Panc1 (cell line): ENCODE results near the gene DUOX1. TPM values are rescaled to one million over a fixed set of nuclear protein-coding genes. Genes with fewer than 3 reads are reported as not detected.

Experiments
- ATAC-seq: fragments of 200-7000 bp; cut with Tn5 transposase; 2 replicates; pipeline ENCODE4 v1.9.1; 2020; ENCODE audit warnings: mild to moderate bottlenecking, moderate library complexity
- BruUV-seq: library from RNA; stranded (reverse); fragments of 400-500 nt; replicated peaks from 2 replicates; lab custom pipeline; 2021; lab: Mats Ljungman, UMichigan
- CTCF ChIA-PET: fragments of 300-600 bp; sonication (Branson Sonifier 250); formaldehyde crosslinking; loops from one replicate; lab custom pipeline; 2022; ENCODE audit warnings: antibody characterized with exemption; lab: Charles Lee
- POLR2A ChIA-PET: fragments of 300-600 bp; sonication (Branson Sonifier 250); formaldehyde crosslinking; loops from one replicate; lab custom pipeline; 2022; ENCODE audit warnings: antibody characterized with exemption; lab: Charles Lee
- DNase-seq: peaks from one replicate; pipeline ENCODE4 v3.0.0-alpha.2; 2010; ENCODE audit warnings: low read depth, low spot score
- H3K27ac ChIP-seq: 2 replicates; pipeline ENCODE4 v1.5.1; 2011; ENCODE audit warnings: mild to moderate bottlenecking, low read length, inconsistent platforms
- H3K27me3 ChIP-seq: fragments of 200-500 bp; sonication (Bioruptor generic); 2 replicates; pipeline ENCODE4 v1.6.0; 2014; ENCODE audit warnings: low read length, inconsistent platforms; ENCODE audit not compliant: control insufficient read depth, insufficient read depth
- H3K36me3 ChIP-seq: fragments of 200-500 bp; sonication (Bioruptor generic); 2 replicates; pipeline ENCODE4 v1.5.1; 2014; ENCODE audit warnings: inconsistent platforms, mild to moderate bottlenecking, low read length, moderate library complexity; ENCODE audit not compliant: control insufficient read depth, insufficient read depth
- H3K4me1 ChIP-seq: 2 replicates; pipeline ENCODE4 v1.5.1; 2011; ENCODE audit warnings: inconsistent platforms, mild to moderate bottlenecking, low read length, moderate library complexity; ENCODE audit not compliant: control insufficient read depth, insufficient read depth
- H3K4me3 ChIP-seq, 2 experiments: 2 replicates each; pipeline ENCODE4 v1.5.1; 2011 to 2012; ENCODE audit warnings: low read depth in 2 of 2, low read length in 2 of 2, mild to moderate bottlenecking in 2 of 2, inconsistent platforms in 1 of 2, moderate library complexity in 1 of 2
- H3K9me3 ChIP-seq: fragments of 200-500 bp; sonication (Bioruptor generic); 2 replicates; pipeline ENCODE4 v1.5.1; 2014; ENCODE audit warnings: low read depth, mild to moderate bottlenecking, inconsistent platforms, low read length, moderate library complexity; ENCODE audit not compliant: control insufficient read depth, insufficient read depth
- CTCF ChIP-seq: fragments of 450-650 bp; IDR thresholded peaks from 2 replicates; pipeline ENCODE4 v1.5.1; 2017; ENCODE audit warnings: mild to moderate bottlenecking
- POLR2AphosphoS5 ChIP-seq: IDR thresholded peaks from 2 replicates; pipeline ENCODE4 v1.6.1; 2012; ENCODE audit warnings: mild to moderate bottlenecking, low read depth, low read length, moderate library complexity
- REST ChIP-seq, 2 experiments: IDR thresholded peaks; 2 replicates each; pipeline ENCODE4 v1.6.1; 2011 to 2012; ENCODE audit warnings: low read depth in 2 of 2, control low read depth in 1 of 2, low read length in 1 of 2, mild to moderate bottlenecking in 1 of 2, moderate library complexity in 1 of 2; ENCODE audit not compliant: insufficient read depth in 1 of 2
- SIN3A ChIP-seq: IDR thresholded peaks from 2 replicates; pipeline ENCODE4 v1.6.1; 2012; ENCODE audit warnings: low read depth, mild to moderate bottlenecking, low read length, moderate library complexity, borderline replicate concordance; ENCODE audit not compliant: insufficient read depth
- TCF7L2 ChIP-seq: IDR thresholded peaks from 2 replicates; pipeline ENCODE4 v1.6.1; 2011; ENCODE audit warnings: mild to moderate bottlenecking, low read depth, low read length, inconsistent platforms
- in situ Hi-C: cut with HindIII; loops from 2 replicates; pipeline ENCODE4 v1.10.0; 2016; ENCODE audit warnings: low sequenced_read_pairs, low pct_unique_long_range_greater_than_20kb
- intact Hi-C: fragments of 100-400 bp; cut with micrococcal nuclease; formaldehyde crosslinking; loops from one replicate; pipeline ENCODE4 v1.10.0; 2022; ENCODE audit not compliant: unreplicated experiment
- total RNA-seq: library from RNA; stranded (reverse); gene quantifications from one replicate; pipeline ENCODE4 v1.2.1, GENCODE V29; 2021; ENCODE audit not compliant: unreplicated experiment

The DUOX1 gene
- total RNA-seq, 1 experiment from 2014 or later, result 0.31 TPM

- H3K27me3 ChIP-seq, result peaks cover 5% of the 10 kb centered on the region; the same call in 1 of the 2 replicates
- no peaks in the 10 kb centered on the region for H3K4me1 ChIP-seq
- H3K9me3 ChIP-seq, result no peaks in the 10 kb centered on the region
- no peak overlapping the region for H3K27ac ChIP-seq
- ChIA-PET POLR2A (no interaction called here), CTCF (no interaction called here)
- in situ Hi-C loops (no loop called here), intact Hi-C loops (no loop called here)
- DNase-seq (no peak), ATAC-seq (no peak)
- no peaks in the 10 kb centered on the region for H3K36me3 ChIP-seq
- TF ChIP-seq SIN3A (no peak), CTCF (no peak), REST (IDR thresholded peaks at IDR 0.05; ENCODE audit: insufficient read depth in 1 of 2, low read depth in 2 of 2, low read length in 1 of 2) (no peak), TCF7L2 (no peak), POLR2AphosphoS5 (no peak)
- no peak overlapping the region for H3K4me3 ChIP-seq
- no TSS peak for BruUV-seq
These were observed 10.9 kb downstream of the DUOX1 start for GRCh38 chr15:45140557-45141250.

GRCh38 chr15:45141386-45141785 is 11.6 kb downstream of the DUOX1 start:
- no peak for ATAC-seq
- CTCF ChIA-PET, result no interaction called here
- in situ Hi-C loops, result no loop called here

More at GRCh38 chr15:45141386-45141785, 11.6 kb downstream of the DUOX1 start:
- DNase-seq, result no peak
- Histone ChIP-seq H3K27me3 (peaks cover 4% of the 10 kb centered on the region; the same call in 1 of the 2 replicates), H3K36me3 (no peaks in the 10 kb centered on the region), H3K27ac (no peak overlapping the region), H3K4me3 (no peak overlapping the region), H3K4me1 (no peaks in the 10 kb centered on the region), H3K9me3 (no peaks in the 10 kb centered on the region)
- POLR2A ChIA-PET, result no interaction called here
- TF ChIP-seq CTCF, result no peak
- no peak for TF ChIP-seq REST (IDR thresholded peaks at IDR 0.05; ENCODE audit: insufficient read depth in 1 of 2, low read depth in 2 of 2, low read length in 1 of 2)
- no peak for TF ChIP-seq TCF7L2
- no peak for TF ChIP-seq POLR2AphosphoS5
- no TSS peak for BruUV-seq
- intact Hi-C loops, result no loop called here
